HG03135 (cell line): ENCODE measurements around the gene EXD3.

Experiments
- ATAC-seq: cut with Tn5 transposase; IDR thresholded peaks from one replicate; pipeline ENCODE4 v1.9.1; 2021; ENCODE audit warnings: mild to moderate bottlenecking, moderate library complexity; ENCODE audit not compliant: unreplicated experiment

EXD3 gene

GRCh38 chr9:137301081-137301947 is 121.6 kb downstream of the EXD3 start:
- peak; percentile 14 for ATAC-seq

- no peak for ATAC-seq
These were observed 122.3 kb downstream of the EXD3 start for GRCh38 chr9:137300567-137301080.

DNA sequence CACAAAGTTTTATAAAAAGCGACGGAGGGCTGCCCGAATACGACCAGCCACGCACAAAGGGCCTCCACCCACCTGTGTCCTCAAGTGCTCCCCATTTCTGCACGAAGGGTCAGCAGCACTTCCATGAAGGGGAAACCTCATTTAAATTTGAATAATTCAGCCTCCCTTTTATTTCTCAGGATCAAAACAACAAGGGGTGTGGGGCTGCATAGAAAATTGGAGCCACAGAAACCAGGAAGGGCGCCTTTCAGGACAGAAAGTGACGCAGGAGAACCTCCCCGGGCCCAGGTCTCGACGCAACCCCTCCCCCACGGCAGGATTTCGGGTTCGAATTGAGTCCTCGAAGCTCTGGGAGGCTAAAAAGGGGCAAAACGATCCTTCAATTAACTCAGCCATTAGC is 123.0 kb downstream of the EXD3 start:
- no peak for ATAC-seq

DNA sequence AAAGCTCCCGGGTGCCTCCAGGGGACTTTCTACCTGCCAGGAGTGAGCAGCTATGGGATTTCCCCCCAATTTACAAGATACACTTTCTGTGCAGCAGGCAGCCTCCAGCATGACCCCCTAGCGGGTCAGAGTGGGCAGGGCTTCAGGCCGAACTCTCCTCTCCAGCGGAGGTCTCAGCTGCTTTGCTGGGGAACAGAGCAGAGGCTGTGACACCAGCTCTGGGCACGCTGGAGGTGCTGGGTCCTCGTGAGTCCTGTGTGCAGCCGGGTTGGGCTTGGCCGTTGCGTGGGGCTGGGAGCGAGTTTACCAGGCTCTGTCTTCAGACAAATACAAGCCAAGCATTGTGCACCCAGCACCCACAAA is 123.8 kb downstream of the EXD3 start:
- no peak for ATAC-seq

GRCh38 chr9:137298401-137299202 is 124.4 kb downstream of the EXD3 start:
- ATAC-seq: no peak

DNA sequence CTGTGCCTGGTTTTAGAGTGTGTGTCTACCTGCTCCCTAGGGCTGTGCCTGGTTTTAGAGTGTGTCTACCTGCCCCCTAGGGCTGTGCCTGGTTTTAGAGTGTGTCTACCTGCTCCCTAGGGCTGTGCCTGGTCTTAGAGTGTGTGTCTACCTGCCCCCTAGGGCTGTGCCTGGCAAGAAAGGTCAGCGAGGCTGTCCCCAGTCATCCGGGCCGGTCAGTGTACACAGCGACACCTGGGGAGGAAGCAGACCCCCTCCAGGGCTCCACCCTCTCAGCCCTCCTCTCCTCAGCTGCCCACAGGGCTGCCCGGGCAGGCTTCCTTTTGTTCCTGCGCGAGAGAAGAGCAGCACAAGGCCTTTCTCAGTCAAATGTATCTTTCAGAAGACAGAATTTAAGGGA is 125.0 kb downstream of the EXD3 start:
- no peak for ATAC-seq

DNA sequence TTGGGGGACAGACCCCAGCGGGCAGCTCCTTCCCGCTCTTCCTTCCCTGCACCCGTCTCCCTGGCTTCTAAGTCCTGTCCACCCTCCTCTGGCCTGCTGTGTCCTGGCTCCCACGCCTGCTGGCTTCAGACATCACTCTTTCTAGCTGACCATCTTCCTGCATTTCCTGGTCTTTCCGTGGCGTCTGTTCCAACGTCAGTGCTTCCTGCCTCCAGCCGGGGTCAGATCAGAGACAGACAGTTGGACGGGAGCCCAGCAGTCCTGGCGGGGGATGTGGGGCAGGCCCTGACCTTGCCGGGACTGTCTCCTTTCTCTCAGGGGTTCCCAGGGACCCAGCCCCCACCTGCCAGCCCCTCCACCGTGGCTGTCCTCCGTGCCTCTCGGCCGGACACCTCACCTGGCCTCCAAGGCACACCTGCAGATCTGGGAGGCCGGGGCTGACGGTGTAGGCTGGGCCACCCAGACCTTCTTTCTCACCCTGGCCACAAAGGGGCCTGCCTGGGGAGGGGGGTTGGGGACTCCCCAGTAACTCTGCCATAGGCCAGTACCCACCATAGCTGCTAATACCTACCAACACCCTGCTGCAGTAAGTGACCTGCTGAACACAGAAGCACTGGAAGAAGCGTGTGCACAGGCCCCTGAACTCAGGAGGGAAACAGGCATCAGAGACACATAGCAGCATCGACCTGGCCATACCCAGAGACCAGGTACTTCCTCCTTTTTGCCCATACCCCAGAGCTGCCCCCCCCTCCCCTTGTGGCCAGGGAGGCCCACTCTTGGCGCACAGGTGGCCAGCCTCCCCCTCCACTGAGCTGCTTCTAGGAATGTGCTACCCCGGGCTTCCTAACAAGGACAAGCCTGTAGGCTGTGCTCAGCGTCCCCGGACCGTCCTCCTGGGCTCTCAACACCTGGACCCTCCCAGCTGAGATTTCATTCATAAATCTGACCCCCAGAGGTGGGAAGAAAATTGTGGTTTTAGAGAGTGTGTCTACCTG is 126.0 kb downstream of the EXD3 start:
- no peak for ATAC-seq

DNA sequence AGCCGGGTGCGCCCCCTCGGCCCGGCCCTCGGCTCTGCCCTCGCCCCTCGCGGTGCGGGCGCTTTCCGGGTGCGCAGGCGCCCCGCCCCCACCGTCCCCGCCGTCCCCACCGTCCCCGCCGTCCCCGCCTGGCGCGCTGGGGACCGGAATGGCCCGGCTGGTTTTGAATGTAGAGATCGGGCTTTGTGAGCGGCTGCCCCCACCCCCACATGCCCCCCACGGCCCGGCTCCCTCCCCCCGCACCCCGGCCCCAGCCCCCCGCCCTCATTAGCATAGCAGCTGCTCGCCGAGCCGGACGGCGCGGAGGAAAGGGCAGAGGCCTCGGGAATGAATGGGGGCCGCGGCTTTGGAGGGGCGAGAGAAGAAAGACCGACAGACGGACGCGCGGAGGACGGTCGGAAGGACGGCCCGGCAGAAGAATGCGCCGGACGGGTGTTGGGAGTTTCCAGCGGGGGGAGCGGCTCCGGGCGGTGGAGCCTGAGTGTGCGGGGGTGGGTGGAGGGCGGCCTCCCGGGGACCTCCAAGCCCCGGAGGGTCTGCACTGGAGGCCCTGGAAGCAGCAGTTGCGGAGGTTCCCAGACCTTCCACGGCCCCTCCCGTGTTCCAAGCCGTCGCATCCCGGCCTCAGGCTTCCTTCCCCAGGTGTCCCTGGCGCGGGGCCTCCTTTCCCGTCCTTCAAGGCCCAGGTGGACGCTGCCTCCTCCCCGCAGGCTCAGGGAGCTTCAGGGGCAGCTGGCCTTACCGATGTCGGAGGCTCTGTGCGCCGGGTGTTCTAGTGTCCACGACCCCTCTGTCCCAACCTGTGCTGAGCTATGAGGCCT is 126.9 kb downstream of the EXD3 start:
- ATAC-seq: no peak

DNA sequence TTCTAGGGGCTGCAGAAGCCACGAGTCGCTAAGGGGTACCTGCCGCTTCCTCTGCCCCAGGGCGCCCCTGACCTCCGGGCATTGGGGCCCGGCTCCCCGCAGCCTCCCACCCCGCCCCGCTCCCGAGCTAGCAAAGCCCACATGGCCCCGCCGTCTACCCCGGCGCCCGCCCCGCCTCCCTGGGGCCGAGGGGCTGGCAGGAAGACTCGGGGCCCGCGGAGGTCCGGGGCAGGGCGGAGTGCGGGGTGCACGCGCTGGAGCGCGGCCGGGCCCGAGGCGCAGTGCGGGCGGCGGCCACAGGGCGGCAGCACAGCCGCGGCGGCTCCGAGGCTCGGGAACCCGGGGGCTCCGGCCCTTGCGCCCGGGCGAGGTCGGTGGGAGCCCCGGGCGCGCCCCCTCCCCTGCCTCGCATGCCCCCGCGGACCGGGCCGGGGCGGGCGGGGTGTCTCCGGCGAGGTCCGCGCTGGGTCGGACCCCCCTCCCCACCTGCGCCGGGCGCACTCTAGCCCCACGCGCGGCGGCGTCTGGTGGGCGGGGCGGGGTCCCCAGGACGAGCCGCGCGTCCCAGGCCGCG is 127.6 kb downstream of the EXD3 start:
- ATAC-seq: no peak

DNA sequence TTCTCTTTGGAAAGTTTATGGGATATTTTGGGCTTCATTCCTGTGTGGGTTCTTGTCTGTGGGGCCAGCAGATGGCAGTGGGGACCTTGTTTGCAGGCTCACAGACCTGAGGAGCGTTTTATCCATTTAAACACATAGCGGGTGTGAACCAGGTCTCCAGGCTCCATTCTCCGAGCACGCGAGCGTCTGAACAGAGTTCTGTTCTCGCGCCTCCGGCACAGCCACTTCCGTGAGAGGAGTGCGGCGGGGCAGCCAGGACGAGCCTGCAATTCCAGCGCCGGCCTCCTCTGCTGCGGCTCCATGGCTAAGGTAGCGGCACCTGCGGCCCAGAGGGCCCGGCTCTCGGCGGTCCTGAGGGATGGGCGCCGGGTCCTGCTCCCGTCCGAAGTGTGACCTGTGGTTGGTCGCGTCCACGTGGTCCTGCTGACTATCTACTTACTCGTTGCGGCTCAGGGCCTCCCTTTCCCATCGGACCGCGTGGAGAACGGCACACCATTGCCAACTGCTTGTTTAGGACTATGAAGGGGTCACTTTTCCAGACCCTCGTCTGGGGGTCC is 128.2 kb downstream of the EXD3 start:
- no peak for ATAC-seq

GRCh38 chr9:137294091-137294680 is 128.8 kb downstream of the EXD3 start:
- ATAC-seq: no peak

DNA sequence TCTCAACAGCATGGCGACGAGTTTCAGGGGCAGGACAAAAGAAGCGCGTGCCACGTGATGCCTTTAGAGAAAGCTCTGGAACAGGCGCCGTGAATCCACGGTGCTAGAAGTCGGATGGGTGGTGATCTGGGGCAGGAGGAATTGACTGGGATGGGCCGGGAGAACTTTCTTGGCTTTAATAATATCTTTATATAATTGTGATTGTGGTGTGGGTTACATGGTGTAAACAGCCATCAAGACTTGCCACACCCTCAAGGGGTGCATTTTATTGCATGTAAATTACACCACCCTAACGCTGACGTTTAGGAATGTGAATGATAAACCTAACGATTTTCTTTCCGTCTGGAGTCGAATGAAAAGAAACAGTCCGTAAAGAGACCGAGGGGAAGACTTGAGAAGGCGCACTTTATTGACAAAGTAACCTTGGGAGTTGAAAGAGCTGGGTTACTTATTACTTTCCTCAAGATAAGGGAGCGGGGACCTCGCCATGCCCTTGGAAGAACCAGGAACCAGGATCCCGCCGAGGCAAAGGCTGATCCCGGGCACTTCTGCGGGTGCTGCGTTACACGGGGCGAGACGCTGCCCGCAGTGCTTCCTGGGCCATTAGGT is 129.4 kb downstream of the EXD3 start:
- ATAC-seq: no peak

GRCh38 chr9:137293094-137293481 is 129.9 kb downstream of the EXD3 start:
- no peak for ATAC-seq

- peak; percentile 26 for ATAC-seq
These were observed 136.0 kb downstream of the EXD3 start for GRCh38 chr9:137286975-137287383.

GRCh38 chr9:137281345-137282116 is 141.4 kb downstream of the EXD3 start:
- ATAC-seq: no peak

GRCh38 chr9:137280474-137281344 is 142.3 kb downstream of the EXD3 start:
- ATAC-seq: no peak
